ENCODE data around the gene CNOT11.
"Not testable (repeated sequence)": the region's sequence is repeated elsewhere in the genome, so short reads cannot be mapped to it uniquely, and the experiment has no call there.

Gene CNOT11

DNA sequence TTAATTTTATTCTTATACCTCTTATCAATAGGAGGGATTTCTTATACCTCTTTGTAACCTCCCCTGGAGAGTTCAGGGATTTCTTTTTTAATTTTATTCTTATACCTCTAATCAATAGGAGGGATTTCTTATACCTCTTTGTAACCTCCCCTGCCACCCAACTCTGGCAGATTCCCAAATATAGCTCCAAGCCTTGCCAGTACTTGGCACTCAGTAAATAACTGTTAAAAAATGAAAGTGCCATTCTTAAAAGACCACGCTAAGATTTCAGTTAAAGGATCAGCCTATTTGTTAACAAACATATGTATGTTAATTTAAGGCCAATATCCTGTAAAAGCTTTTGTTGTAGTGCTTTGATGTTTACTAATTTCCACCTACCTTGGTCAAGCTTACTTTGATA lies 51.0 kb downstream of the CNOT11 start:
- Histone ChIP-seq H3K27ac (ENCODE audit: low read length) (no peak overlapping the region), H3K9me3 (ENCODE audit: control insufficient read depth, low read depth, low read length) (no peaks in the 10 kb centered on the region), H3K4me1 (ENCODE audit: control insufficient read depth, low read depth, low read length) (peaks cover 13% of the 10 kb centered on the region), H3K4me3 (ENCODE audit: low read length) (no peak overlapping the region), H3K36me3 (ENCODE audit: control insufficient read depth, low read depth, low read length) (no peaks in the 10 kb centered on the region), H3K9ac (ENCODE audit: low read length) (no peak overlapping the region), H3K27me3 (ENCODE audit: control insufficient read depth, insufficient read depth, low read length) (peaks cover 7% of the 10 kb centered on the region)

DNA sequence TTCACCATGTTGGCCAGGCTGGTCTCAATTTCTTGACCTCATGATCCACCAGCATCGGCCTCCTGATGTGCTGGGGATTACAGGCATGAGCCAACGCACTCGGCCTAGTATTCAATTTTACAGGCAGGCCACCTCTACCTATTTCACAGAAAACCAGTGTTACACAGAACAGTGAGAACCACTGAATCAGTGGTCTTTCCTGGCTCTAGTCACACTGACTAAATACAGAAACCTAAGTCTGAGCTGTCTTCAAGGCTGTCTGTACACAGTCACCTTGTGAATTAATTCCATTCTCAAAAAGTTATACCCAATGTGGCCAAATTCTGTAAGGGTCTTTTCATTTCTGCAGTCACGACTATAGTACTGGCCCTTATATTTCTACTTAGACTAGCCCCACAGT lies 52.3 kb downstream of the CNOT11 start:
- H3K9me3 ChIP-seq (ENCODE audit: control insufficient read depth, low read depth, low read length): no peaks in the 10 kb centered on the region
- peaks cover 7% of the 10 kb centered on the region for H3K27me3 ChIP-seq (ENCODE audit: control insufficient read depth, insufficient read depth, low read length)
- H3K4me1 ChIP-seq (ENCODE audit: control insufficient read depth, low read depth, low read length): peaks cover 13% of the 10 kb centered on the region
- H3K36me3 ChIP-seq (ENCODE audit: control insufficient read depth, low read depth, low read length): no peaks in the 10 kb centered on the region
- no peak overlapping the region for H3K9ac ChIP-seq (ENCODE audit: low read length)
- H3K27ac ChIP-seq (ENCODE audit: low read length): no peak overlapping the region
- H3K4me3 ChIP-seq (ENCODE audit: low read length): no peak overlapping the region

DNA sequence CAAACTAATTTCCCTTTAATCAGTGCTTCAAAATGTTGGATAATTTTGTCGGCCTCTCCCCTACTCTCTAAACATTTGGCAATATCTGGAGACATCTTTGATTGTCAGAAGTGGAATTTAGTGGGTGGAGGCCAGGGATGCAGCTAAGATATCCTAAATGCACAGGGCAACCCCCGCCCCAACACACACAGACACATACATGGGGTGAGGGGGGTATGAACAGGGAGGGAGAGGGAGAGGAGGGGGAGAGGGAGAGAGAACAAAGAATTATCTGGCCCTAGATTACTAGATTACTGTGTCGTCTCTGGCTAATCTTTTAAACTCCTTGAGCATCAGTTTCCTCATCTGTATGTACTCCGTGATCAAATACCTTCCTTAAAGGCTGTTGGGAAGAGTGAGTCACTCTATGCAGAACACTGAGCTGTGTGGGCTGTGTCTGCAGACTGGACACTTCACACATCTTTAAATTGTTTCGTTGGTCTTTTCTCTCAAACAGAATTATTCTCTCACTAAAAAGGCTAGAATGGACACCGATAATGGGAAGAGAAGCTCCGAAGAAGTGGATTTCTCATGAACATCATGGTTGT lies 52.9 kb downstream of the CNOT11 start:
- Histone ChIP-seq H3K9ac (ENCODE audit: low read length) (no peak overlapping the region), H3K27ac (ENCODE audit: low read length) (no peak overlapping the region), H3K4me3 (ENCODE audit: low read length) (no peak overlapping the region), H3K27me3 (ENCODE audit: control insufficient read depth, insufficient read depth, low read length) (peaks cover 7% of the 10 kb centered on the region), H3K36me3 (ENCODE audit: control insufficient read depth, low read depth, low read length) (no peaks in the 10 kb centered on the region), H3K4me1 (ENCODE audit: control insufficient read depth, low read depth, low read length) (peaks cover 13% of the 10 kb centered on the region), H3K9me3 (ENCODE audit: control insufficient read depth, low read depth, low read length) (no peaks in the 10 kb centered on the region)

DNA sequence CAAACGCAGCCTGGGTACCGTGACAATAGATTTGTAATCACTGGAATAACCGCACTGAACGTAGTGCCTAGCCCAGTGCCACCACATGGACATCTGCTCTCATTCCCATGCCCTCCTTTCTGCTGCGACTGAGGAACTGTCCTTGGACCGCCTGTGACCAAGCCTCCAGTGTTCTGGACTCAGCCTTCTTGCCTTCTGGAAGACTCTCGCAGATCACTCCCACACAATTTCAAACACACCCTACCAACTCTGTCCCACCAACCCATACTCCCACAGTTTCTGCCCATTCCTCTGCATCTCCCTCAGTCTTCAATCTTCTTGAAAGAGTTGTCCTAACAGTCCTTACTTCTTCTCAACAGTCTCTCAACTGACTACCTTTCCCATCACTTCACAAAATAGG lies 53.7 kb downstream of the CNOT11 start:
- Histone ChIP-seq H3K27ac (ENCODE audit: low read length) (no peak overlapping the region), H3K9me3 (ENCODE audit: control insufficient read depth, low read depth, low read length) (no peaks in the 10 kb centered on the region), H3K4me1 (ENCODE audit: control insufficient read depth, low read depth, low read length) (peaks cover 13% of the 10 kb centered on the region), H3K36me3 (ENCODE audit: control insufficient read depth, low read depth, low read length) (no peaks in the 10 kb centered on the region), H3K27me3 (ENCODE audit: control insufficient read depth, insufficient read depth, low read length) (peaks cover 7% of the 10 kb centered on the region), H3K9ac (ENCODE audit: low read length) (no peak overlapping the region), H3K4me3 (ENCODE audit: low read length) (peak overlapping the region; percentile 75)

DNA sequence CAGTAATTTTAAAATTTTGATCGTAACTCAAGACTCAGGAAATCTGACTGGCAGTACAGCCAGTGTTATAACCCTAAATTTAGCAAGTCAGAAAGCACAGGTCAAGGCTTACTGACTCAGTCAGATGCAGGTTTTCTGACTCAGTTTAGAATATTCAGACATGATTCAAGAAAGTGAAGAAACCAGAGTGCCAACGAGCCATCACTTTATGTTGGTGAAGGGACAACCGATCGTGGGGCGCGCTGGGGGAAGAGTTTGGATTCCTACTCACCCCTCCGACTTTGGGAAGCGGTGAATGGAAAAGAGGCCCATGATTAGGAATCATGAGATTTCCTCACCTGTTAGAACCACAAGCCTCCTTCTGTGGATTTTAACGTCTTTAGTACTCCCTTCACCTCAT lies 54.8 kb downstream of the CNOT11 start:
- H3K4me3 ChIP-seq (ENCODE audit: low read length): peak overlapping the region; percentile 75
- peaks cover 13% of the 10 kb centered on the region for H3K4me1 ChIP-seq (ENCODE audit: control insufficient read depth, low read depth, low read length)
- no peaks in the 10 kb centered on the region for H3K36me3 ChIP-seq (ENCODE audit: control insufficient read depth, low read depth, low read length)
- no peak overlapping the region for H3K27ac ChIP-seq (ENCODE audit: low read length)
- H3K9me3 ChIP-seq (ENCODE audit: control insufficient read depth, low read depth, low read length): no peaks in the 10 kb centered on the region
- H3K27me3 ChIP-seq (ENCODE audit: control insufficient read depth, insufficient read depth, low read length): peaks cover 7% of the 10 kb centered on the region
- H3K9ac ChIP-seq (ENCODE audit: low read length): peak overlapping the region; percentile 57

DNA sequence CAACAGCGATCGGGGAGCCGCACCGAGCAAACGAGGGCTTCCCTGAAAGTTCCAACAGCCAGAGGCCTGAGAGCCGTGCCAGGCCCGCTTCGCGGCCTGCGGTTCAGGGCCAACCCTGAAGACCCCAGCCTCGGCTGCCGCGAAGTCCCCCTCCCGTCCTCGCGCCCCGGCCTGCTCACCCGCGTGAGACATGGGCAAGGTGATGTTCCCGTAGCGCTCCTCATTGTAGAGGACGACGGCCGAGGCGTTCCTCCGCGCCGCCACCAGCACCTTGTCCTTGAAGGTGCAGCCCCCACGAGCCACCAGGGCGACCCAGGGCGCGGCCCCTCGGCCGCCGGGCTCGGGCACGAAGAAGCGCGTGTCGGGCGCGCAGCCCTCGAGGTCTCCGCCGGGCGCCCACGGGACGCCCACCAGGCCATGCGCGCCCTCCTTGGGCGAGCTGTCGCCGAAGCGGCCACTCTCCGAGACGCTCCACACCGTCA lies 55.3 kb downstream of the CNOT11 start:
- Histone ChIP-seq H3K27me3 (ENCODE audit: control insufficient read depth, insufficient read depth, low read length) (peaks cover 7% of the 10 kb centered on the region), H3K9me3 (ENCODE audit: control insufficient read depth, low read depth, low read length) (no peaks in the 10 kb centered on the region), H3K4me1 (ENCODE audit: control insufficient read depth, low read depth, low read length) (peaks cover 13% of the 10 kb centered on the region), H3K4me3 (ENCODE audit: low read length) (peak overlapping the region; percentile 75), H3K9ac (ENCODE audit: low read length) (peak overlapping the region; percentile 57), H3K36me3 (ENCODE audit: control insufficient read depth, low read depth, low read length) (no peaks in the 10 kb centered on the region), H3K27ac (ENCODE audit: low read length) (no peak overlapping the region)

DNA sequence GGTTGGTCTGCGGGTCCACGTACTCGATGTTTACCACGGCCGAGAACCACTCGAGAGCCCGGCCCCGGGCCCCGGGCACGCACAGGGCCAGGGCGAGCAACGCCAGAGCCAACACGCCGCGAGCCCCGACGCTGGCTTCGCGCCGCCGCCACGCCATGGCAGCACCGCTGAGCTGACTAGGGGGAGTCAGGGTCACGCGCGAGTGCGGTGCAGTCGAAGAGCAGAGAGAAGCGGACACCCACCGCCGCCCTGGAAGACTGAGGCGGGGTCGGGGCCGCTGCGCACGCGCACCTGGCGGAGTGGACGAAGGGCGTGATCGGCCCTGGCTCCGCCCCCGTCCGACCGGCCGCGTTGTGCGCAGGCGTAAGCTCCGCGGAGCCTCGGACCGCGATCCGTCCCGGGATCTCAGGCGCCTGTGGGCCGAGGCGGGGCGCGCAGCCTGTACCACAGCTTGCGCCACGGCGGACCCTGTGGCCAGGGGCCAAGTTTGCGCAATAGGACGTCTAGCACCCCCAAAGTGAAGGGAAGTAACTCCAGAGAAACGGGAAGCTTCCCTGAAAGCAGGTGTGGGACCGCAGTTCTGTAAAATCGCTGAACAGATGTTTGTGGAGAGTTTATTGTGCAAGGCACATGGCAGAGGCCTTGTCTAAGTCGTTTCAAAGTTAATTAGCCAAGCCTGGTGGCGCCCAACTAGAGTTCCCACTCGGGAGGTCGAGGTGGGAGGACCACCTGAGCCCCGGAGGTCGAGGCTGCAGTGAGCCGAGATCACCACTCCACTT lies 55.9 kb downstream of the CNOT11 start, which contains the start of gene RNF149:
Gene RNF149, minus strand, starts transcription at position 270 of the 779 bp plus-strand sequence. Its CDS starts 113 bp downstream, at position 157.
- H3K4me1 ChIP-seq (ENCODE audit: control insufficient read depth, low read depth, low read length): peaks cover 13% of the 10 kb centered on the region
- peak within 1 kb of the TSS; percentile 3 for H3K27ac ChIP-seq (ENCODE audit: low read length)
- peaks cover 7% of the 10 kb centered on the region for H3K27me3 ChIP-seq (ENCODE audit: control insufficient read depth, insufficient read depth, low read length)
- no peaks in the 10 kb centered on the region for H3K9me3 ChIP-seq (ENCODE audit: control insufficient read depth, low read depth, low read length)
- H3K4me3 ChIP-seq (ENCODE audit: low read length): peak within 1 kb of the TSS; percentile 75
- peak within 1 kb of the TSS; percentile 57 for H3K9ac ChIP-seq (ENCODE audit: low read length)
- no peaks in the 10 kb centered on the region for H3K36me3 ChIP-seq (ENCODE audit: control insufficient read depth, low read depth, low read length)

DNA sequence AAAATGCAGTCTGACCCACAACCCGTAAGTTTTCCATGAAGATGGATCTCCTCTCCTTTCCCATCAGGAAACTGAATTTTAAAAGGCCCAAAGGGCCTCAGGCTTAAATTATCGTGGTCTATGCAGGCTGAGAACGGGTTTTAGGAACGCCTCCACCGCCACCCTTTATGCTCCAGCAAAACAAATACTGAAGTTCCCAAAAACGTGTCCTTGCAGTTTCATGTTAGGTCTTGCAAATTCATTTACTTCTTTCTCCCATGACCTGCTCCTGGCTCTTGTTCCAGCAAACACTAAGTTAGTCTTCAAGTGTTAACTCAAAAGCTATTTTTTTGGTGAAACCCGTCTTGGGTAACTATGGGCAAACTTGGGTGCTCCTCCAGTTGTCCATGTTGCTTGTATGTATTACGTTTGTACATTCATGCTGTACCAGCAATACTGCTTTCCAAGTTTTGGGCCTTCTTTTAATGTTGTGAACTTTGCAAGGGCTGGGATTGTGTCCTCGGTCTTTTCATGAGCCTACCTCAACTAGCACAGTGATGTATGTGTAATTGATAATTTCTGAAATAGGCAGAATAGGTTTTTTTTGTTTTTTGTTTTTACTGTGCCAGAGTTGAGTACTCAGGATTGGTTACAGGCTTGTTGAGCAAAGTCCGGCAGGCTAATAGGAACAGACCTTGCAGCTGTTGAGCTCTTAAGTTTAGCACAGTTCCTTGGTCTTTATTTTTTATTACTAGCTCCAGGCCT lies 57.6 kb downstream of the CNOT11 start:
- H3K4me1 ChIP-seq (ENCODE audit: control insufficient read depth, low read depth, low read length): peaks cover 13% of the 10 kb centered on the region
- H3K27me3 ChIP-seq (ENCODE audit: control insufficient read depth, insufficient read depth, low read length): peaks cover 7% of the 10 kb centered on the region
- no peak overlapping the region for H3K4me3 ChIP-seq (ENCODE audit: low read length)
- no peaks in the 10 kb centered on the region for H3K36me3 ChIP-seq (ENCODE audit: control insufficient read depth, low read depth, low read length)
- H3K27ac ChIP-seq (ENCODE audit: low read length): no peak overlapping the region
- H3K9ac ChIP-seq (ENCODE audit: low read length): no peak overlapping the region
- no peaks in the 10 kb centered on the region for H3K9me3 ChIP-seq (ENCODE audit: control insufficient read depth, low read depth, low read length)

DNA sequence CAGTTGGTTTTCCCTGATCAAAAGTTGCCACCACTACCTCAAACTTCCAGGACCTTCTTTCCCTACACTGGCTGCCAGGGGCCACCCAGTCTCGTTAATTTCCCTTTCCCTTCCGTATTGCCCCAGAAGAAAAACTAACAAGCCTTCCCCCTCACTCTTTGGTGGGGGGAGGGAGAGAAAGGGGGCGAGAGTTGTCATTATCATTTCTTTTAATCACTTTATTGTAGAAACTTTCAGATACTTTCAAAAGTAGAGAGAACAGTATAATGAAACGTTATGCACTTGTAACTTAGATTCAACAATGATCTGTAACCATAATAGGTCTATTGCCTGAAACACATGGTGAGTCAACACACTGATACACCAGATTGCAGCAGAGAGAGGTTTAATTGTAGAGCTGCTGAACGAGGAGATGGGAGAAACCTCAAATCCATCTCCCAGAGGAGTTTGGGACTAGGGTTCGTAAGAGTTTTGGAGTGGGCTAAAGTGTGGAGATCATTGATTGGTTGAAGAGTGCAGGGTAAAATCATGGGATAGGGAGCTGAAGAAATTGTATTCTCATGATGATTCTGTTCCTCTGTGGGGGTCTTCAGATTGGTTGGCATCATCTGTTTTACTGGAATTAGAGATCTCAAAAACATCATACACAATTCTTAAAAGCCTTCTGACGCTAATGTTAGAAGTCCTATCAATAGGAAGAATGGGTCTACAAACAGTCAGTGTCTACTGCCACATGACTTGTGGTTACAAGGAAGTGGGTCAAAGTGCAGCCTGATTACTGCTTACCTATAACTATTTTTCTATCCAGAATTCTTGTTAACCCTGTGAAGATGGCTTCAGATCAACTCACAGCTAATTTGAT lies 58.4 kb downstream of the CNOT11 start:
- H3K4me3 ChIP-seq (ENCODE audit: low read length): no peak overlapping the region
- H3K9ac ChIP-seq (ENCODE audit: low read length): no peak overlapping the region
- H3K27me3 ChIP-seq (ENCODE audit: control insufficient read depth, insufficient read depth, low read length): peaks cover 7% of the 10 kb centered on the region
- H3K4me1 ChIP-seq (ENCODE audit: control insufficient read depth, low read depth, low read length): peaks cover 11% of the 10 kb centered on the region
- H3K36me3 ChIP-seq (ENCODE audit: control insufficient read depth, low read depth, low read length): no peaks in the 10 kb centered on the region
- H3K27ac ChIP-seq (ENCODE audit: low read length): no peak overlapping the region
- no peaks in the 10 kb centered on the region for H3K9me3 ChIP-seq (ENCODE audit: control insufficient read depth, low read depth, low read length)

DNA sequence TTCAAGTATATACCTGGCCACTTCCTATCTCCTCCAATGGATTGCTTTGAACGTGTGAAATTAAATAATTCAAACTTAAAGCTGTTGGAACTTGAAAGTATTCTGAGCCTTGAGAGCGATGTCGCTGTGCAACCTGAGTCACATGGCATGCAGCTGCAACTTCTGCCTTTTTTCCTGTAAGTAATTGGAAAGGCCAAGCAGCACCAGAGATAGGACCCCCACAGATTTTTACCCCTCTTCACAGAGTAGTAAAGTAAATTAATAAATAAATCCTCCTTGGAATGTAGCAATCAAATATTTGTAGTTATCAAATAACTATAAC lies 59.0 kb downstream of the CNOT11 start:
- H3K27ac ChIP-seq (ENCODE audit: low read length): no peak overlapping the region
- H3K36me3 ChIP-seq (ENCODE audit: control insufficient read depth, low read depth, low read length): no peaks in the 10 kb centered on the region
- no peak overlapping the region for H3K4me3 ChIP-seq (ENCODE audit: low read length)
- H3K27me3 ChIP-seq (ENCODE audit: control insufficient read depth, insufficient read depth, low read length): peaks cover 7% of the 10 kb centered on the region
- no peak overlapping the region for H3K9ac ChIP-seq (ENCODE audit: low read length)
- H3K9me3 ChIP-seq (ENCODE audit: control insufficient read depth, low read depth, low read length): no peaks in the 10 kb centered on the region
- peaks cover 6% of the 10 kb centered on the region for H3K4me1 ChIP-seq (ENCODE audit: control insufficient read depth, low read depth, low read length)

DNA sequence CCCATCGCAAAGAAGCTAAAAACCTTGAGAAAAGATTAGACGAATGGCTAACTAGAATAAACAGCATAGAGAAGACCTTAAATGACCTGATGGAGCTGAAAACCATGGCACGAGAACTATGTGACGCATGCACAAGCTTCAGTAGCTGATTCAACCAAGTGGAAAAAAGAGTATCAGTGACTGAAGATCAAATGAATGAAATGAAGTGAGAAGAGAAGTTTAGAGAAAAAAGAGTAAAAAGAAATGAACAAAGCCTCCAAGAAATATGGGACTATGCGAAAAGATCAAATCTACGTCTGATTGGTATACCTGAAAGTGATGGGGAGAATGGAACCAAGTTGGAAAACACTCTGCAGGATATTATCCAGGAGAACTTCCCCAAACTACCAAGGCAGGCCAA lies 63.9 kb downstream of the CNOT11 start:
- not testable (repeated sequence) for H3K36me3 ChIP-seq (ENCODE audit: control insufficient read depth, low read depth, low read length); H3K27me3 ChIP-seq (ENCODE audit: control insufficient read depth, insufficient read depth, low read length); H3K9ac ChIP-seq (ENCODE audit: low read length); H3K27ac ChIP-seq (ENCODE audit: low read length); H3K4me3 ChIP-seq (ENCODE audit: low read length); H3K9me3 ChIP-seq (ENCODE audit: control insufficient read depth, low read depth, low read length); H3K4me1 ChIP-seq (ENCODE audit: control insufficient read depth, low read depth, low read length)

Data from iPS-18a (cell line).